ENCODE results near the gene CT45A10.
"Not testable (repeated sequence)": the region's sequence is repeated elsewhere in the genome, so short reads cannot be mapped to it uniquely, and the experiment has no call there.

CT45A10 gene, protein sequence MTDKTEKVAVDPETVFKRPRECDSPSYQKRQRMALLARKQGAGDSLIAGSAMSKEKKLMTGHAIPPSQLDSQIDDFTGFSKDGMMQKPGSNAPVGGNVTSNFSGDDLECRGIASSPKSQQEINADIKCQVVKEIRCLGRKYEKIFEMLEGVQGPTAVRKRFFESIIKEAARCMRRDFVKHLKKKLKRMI

DNA sequence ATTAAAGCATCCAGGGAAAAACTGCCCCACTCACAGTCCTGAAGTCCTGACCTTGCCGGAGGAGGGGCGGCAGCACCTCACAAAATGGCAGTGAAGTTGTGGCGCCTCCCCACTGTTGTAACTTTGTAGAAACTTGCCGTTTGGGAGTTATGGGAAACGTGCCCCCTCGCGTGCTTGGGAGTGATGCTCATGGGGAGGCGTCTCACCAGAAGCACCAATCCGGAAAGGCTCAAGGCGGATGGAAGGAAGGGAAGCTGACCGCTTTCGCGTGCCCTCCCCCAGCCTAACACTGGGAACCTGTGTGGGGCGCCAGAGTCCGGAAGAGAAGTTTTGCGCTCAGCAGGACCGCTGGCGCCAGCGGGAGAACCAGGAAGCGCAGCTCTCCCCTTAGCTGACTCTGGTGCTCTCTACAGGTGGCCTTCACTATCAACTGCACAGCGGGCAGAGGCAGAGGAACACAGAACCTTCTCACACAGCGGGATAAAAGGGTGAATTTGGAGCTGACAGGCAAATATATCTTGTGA lies at the start of gene CT45A10, which contains the start of gene SAGE1:
Gene CT45A10, minus strand, starts transcription at position 151 of the 524 bp plus-strand sequence. CDS start 8,100 bp downstream, outside the sequence.
Gene SAGE1, plus strand, starts transcription at position 423 of the 524 bp plus-strand sequence. CDS start 2,527 bp downstream, outside the sequence.
- no peak for DNase-seq

DNA sequence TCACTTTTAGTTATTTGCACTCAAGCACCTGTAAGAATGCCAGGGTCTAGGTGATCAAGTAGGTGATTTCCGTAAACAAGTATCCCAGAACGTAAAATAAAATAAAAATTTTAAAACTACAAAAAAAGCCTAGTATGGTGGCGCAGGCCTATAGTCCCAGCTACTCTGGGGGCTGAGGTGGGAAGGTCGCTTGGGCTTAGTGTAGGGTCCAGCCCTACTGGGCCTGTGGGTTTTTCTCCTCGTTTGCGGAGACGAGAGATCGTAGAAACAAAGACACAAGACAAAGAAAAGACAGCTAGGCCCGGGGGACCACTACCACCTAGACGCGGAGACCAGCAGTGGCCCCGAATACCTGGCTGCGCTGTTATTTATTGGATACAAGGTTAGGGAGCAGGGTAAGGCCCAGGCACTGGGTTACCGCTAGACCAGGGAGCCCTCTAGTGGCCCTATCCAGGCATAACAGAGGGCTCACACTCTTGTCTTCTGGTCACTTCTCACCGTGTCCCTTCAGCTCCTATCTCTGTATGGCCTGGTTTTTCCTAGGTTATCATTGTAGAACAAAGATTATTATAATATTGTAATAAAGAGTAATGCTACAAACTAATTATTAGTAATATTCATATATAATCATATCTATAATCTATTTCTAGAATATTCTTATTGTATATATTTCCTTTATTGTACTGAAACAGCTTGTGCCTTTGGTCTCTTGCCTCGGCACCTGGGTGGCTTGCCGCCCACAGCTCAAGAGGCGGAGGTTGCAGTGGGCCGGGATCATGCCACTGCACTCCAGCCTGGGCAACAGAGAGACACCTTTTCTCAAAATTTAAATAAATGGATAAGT lies 38.6 kb upstream of the CT45A10 start:
- DNase-seq, result peak; percentile 1 to 35

DNA sequence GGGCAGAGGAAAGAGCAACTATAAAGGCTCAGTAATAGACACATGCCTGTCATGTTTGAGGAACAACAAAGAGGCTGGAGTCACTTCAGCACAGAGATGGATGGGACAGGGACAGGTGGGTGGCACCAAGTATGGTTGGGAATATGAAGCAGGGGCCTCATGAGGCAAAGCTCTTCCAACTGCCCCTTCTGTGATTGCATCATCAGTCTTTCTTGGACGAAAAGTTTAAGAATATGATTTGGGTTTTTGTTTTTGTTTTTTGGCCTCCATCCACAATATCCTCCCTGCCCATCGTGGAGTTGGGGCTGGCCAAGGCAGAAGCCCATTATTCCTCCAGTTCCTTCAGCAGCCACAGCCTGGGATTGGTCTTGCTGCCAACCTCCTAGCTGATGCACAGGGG lies 34.7 kb upstream of the CT45A10 start:
- no peak for DNase-seq

DNA sequence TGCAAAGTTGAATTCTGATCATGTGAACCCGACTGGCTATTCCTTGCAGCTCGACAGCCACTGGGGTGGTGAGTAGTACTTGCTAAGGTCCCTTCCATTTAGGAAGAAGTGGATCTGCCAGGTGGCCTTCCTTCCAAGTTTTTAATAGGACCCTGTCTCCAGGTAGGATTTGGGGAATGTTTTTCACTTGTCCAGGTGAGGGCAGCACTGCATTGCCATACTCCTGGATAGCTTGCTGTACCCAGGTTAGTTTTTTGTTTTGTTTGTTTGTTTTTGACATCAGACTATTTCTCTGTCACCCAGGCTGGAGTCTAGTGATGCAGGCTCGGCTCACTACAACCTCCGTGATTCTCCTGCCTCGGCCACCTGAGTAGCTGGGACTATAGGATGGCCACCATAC lies 30.1 kb upstream of the CT45A10 start:
- no peak for DNase-seq

DNA sequence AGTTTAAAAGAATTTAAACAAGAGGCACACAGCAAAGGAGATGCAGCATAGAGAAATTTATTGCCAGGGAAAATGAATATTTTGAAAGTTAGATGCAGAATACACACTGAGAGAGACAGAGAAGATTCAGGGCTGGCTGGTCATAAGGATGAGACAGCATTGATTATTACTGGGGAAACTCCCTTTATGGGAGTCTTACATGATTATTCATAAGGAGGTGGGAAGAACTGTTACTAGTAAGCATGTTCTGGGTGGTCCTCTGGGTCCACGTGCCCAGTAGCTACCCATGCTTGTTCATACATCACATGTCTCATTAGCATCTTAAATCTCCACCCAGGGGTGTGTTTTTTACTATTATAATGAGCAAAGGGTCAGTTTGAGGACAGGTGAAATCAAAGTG lies 27.3 kb upstream of the CT45A10 start:
- DNase-seq, result not testable (repeated sequence)

DNA sequence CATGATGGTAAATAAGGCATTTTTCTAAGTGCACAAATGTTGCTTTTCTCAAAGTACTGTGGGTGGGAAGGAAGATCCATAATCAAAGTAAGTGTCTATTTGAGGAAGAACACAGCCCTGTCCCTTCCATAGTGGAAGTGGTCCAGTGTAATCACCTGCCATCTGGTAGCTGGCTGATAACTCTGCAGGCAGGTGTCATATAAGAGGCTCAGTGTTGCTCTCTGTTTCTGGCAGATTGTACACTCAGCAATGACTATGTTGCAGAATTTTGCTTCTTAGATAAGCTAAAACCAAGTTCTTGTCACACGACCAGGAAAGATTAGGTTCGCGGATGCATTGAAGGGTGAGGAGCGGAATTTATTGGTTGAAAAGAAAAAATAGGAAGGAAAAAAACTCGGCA lies 21.2 kb upstream of the CT45A10 start:
- no peak for DNase-seq

DNA sequence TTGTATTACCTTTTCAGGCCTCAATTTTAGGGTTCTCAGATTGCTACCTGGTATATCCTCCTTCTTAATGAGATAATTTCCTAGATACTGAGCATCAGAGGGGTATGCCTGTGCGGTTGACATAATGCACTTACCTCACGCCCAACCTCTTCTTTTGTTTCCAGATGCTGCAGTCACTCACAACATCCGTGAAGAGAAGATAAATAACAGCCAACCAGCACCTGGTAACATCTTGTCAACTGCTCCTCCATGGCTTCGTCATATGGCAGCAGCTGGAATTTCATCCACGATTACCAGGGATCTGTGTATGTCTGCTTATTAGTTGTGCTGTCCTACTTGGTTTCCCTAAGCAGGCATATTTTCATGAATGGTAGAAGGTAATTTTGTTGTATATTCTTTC lies 17.0 kb upstream of the CT45A10 start:
- no peak for DNase-seq

DNA sequence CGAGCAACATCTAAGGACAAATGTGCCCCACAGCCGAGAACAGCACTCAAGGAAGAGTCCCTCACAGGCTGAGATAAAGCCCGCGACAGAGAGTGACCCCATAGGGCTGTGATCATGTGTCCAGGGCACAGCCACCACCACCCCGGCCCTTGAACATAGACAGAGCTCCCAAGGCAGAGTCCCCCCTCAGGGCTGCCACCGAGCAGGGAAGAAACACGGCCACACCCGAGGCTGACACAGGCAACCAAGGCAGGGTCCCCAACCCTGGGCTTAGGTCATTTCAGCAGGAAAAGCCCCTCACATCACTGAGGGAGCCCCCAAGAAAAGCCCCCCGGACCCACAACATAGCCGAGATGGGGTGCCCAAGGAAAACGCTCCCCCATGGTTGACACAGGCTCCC lies 463 bp downstream of the CT45A10 start:
- no peak for DNase-seq

DNA sequence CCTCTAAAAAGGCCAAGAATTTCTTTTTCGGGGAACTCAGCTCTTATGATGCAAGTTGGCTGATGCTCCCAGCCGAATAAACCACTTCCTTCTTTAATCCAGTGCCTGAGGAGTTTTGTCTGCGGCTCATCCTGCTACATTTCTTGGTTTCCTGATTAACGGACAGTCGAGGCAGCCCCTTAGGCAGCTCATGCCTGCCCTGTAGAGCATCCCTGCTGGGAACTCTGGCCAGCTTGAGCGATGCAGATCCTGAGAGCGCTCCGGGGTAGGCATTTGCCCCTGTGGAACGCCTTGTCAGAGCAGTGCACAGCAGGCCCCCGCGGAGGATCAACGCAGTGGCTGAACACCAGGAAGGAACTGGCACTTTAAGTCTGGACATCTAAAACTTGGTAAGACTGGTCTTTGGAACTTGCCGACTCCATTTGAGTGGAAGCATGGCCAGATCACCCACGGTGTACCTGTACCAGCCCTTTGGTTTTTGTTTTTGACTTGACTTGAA lies 3.1 kb downstream of the CT45A10 start:
- DNase-seq, result no peak

DNA sequence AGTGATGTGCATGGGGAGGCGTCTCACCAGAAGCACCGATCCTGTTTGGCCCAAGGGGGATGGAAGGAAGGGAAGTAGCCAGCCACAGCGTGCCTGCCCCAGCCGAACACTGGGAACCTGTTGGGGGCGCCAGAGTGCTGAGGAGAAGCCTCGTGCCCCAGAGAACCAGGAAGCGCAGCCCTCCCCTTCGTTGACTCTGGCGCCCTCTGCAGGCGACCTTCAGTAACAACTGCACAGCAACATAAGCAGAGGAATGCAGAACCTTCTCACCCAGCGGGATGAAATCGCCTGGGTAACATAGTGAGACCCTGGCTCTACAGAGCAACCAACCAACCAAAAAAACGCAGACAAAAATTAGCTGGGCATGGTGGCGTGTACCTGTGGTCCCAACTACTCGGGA lies 4.3 kb downstream of the CT45A10 start:
- peak in 1 of 2 donors; percentile 5 for DNase-seq

DNA sequence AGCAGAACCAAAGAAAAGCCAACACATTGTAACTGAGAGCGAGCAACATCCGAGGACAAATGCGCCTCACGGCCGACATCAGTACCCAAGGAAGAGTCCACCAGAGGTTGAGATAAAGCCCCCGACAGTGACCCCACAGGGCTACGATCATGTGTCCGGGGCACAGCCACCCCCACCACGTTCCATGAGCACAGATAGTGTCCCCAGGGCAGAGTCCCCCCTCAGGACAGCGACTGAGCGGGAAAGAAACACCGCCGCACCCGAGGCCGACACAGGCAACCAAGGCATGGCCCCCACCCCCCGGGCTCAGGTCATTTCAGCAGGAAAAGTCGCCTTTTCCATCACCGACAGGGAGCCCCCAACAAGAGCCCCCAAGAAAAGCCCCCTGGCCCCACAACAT lies 5.0 kb downstream of the CT45A10 start:
- DNase-seq, result not testable (repeated sequence)

DNA sequence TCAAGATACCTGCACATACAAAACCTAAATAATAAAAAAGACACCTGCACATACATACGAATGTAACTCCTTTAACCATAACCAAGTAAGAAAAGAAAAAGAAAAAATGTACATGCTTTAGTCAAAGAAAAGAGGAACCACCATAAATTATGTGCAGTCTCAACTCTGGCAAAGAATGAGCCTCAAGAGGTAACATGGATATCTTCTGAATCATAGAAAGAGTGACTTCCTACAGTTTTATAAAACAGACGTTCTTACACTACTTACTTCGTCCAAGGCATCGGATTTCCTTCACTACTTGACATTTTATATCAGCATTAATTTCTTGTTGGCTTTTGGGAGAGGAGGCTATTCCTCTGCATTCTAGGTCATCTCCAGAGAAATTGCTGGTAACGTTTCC lies 10.5 kb downstream of the CT45A10 start:
- not testable (repeated sequence) for DNase-seq

DNA sequence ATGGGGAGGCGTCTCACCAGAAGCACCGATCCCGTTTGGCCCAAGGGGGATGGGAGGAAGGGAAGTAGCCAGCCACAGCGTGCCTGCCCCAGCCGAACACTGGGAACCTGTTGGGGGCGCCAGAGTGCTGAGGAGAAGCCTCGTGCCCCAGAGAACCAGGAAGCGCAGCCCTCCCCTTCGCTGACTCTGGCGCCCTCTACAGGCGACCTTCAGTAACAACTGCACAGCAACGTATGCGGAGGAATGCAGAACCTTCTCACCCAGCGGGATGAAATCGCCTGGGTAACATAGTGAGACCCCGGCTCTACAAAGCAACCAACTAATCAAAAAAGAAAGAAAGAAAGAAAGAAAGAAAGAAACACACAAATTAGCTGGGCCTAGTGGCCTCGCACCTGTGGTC lies 21.5 kb downstream of the CT45A10 start, which contains the start of gene CT45A9:
Gene CT45A9, minus strand, starts transcription at position 101 of the 400 bp plus-strand sequence. CDS start 3,751 bp downstream, outside the sequence.
- not testable (repeated sequence) for DNase-seq

DNA sequence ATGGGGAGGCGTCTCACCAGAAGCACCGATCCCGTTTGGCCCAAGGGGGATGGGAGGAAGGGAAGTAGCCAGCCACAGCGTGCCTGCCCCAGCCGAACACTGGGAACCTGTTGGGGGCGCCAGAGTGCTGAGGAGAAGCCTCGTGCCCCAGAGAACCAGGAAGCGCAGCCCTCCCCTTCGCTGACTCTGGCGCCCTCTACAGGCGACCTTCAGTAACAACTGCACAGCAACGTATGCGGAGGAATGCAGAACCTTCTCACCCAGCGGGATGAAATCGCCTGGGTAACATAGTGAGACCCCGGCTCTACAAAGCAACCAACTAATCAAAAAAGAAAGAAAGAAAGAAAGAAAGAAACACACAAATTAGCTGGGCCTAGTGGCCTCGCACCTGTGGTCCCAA lies 38.8 kb downstream of the CT45A10 start, which contains the start of gene CT45A8:
Gene CT45A8, minus strand, starts transcription at position 101 of the 400 bp plus-strand sequence. CDS start 3,755 bp downstream, outside the sequence.
- DNase-seq, result not testable (repeated sequence)

DNA sequence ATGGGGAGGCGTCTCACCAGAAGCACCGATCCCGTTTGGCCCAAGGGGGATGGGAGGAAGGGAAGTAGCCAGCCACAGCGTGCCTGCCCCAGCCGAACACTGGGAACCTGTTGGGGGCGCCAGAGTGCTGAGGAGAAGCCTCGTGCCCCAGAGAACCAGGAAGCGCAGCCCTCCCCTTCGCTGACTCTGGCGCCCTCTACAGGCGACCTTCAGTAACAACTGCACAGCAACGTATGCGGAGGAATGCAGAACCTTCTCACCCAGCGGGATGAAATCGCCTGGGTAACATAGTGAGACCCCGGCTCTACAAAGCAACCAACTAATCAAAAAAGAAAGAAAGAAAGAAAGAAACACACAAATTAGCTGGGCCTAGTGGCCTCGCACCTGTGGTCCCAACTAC lies 56.1 kb downstream of the CT45A10 start, which contains the start of gene CT45A7:
Gene CT45A7, minus strand, starts transcription at position 101 of the 400 bp plus-strand sequence. CDS start 3,747 bp downstream, outside the sequence.
- not testable (repeated sequence) for DNase-seq
